HG03097 (cell line): ENCODE data around the gene TNFRSF21.

Experiments
- ATAC-seq: cut with Tn5 transposase; IDR thresholded peaks from one replicate; pipeline ENCODE4 v1.9.1; 2021; ENCODE audit not compliant: unreplicated experiment, low FRiP score

The TNFRSF21 gene

GRCh38 chr6:47254906-47255305 is 54.8 kb downstream of the TNFRSF21 start:
- ATAC-seq = no peak

GRCh38 chr6:47254051-47254450 is 55.7 kb downstream of the TNFRSF21 start:
- ATAC-seq = no peak

- ATAC-seq = no peak
These were observed 56.6 kb downstream of the TNFRSF21 start for GRCh38 chr6:47253136-47253535.

GRCh38 chr6:47252633-47253032 is 57.1 kb downstream of the TNFRSF21 start:
- ATAC-seq = no peak

GRCh38 chr6:47251396-47251795 is 58.3 kb downstream of the TNFRSF21 start:
- ATAC-seq = no peak

GRCh38 chr6:47250302-47250701 is 59.4 kb downstream of the TNFRSF21 start:
- ATAC-seq = no peak

GRCh38 chr6:47248446-47248845 is 61.3 kb downstream of the TNFRSF21 start:
- ATAC-seq = no peak

- ATAC-seq = peak; percentile 53
These were observed 62.4 kb downstream of the TNFRSF21 start for GRCh38 chr6:47247227-47247797.

GRCh38 chr6:47246551-47246950 is 63.2 kb downstream of the TNFRSF21 start:
- ATAC-seq = no peak

- no peak for ATAC-seq
These were observed 63.8 kb downstream of the TNFRSF21 start for GRCh38 chr6:47245745-47246371.

- ATAC-seq = peak; percentile 91
These were observed 67.0 kb downstream of the TNFRSF21 start for GRCh38 chr6:47242483-47243386.

- ATAC-seq = peak; percentile 6
These were observed 67.8 kb downstream of the TNFRSF21 start for GRCh38 chr6:47241742-47242482.

GRCh38 chr6:47240277-47240890 is 69.3 kb downstream of the TNFRSF21 start:
- ATAC-seq = no peak

- ATAC-seq = no peak
These were observed 70.2 kb downstream of the TNFRSF21 start for GRCh38 chr6:47239546-47239945.

GRCh38 chr6:47238456-47238995 is 71.2 kb downstream of the TNFRSF21 start:
- no peak for ATAC-seq

GRCh38 chr6:47237196-47237595 is 72.5 kb downstream of the TNFRSF21 start:
- ATAC-seq = no peak

GRCh38 chr6:47235964-47236760 is 73.5 kb downstream of the TNFRSF21 start:
- no peak for ATAC-seq

- no peak for ATAC-seq
These were observed 74.3 kb downstream of the TNFRSF21 start for GRCh38 chr6:47235421-47235820.

- ATAC-seq = no peak
These were observed 75.3 kb downstream of the TNFRSF21 start for GRCh38 chr6:47234266-47234933.
